Measurements from ENCODE around the gene MAMSTR. TPM values are rescaled to one million over a fixed set of nuclear protein-coding genes. Genes with fewer than 3 reads are reported as not detected.
A peak's percentile ranks its signal among the peaks of the same experiment; 100 is the strongest.

Gene MAMSTR
- polyA plus RNA-seq, 4 donors: 0.89 to 7.7 (median 1.1) TPM; not detected in 1

DNA sequence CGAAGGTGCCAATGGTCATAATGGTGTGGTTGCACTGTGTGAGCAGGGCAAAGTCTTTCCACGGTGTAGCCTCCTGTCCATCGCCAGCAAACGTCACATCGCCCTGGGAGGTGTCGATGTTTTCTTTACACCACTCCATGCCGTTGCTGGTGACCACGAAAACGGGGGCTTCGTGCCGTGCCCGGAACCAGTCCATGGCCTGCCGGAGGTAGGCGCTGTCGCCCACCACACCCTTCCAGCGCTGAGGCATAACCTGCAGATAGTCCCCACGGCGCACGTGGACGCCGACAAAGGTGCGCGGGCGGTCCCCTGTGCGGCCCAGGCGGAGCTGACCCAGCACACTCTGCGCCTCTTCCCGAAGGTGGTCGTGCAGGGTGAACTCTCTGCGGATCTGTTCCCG, 30.8 kb upstream of the MAMSTR start:
- no peak overlapping the region for H3K4me3 ChIP-seq (ENCODE audit: low read depth in 1 of 3, low read length in 3 of 3)
- peaks cover 0 to 56% (median 2%) of the 10 kb centered on the region in 3 donors for H3K27me3 ChIP-seq (ENCODE audit: control insufficient read depth in 3 of 3, insufficient read depth in 3 of 3, low read length in 3 of 3)
- DNase-seq (no peak), FAIRE-seq (no peak)
- H3K4me1 ChIP-seq (ENCODE audit: control insufficient read depth in 3 of 3, insufficient read depth in 2 of 3, low read depth in 1 of 3, low read length in 2 of 3): peaks cover 0 to 37% (median 2%) of the 10 kb centered on the region in 3 donors
- peaks cover 0 to 19% (median 5%) of the 10 kb centered on the region in 3 donors for H3K36me3 ChIP-seq (ENCODE audit: control insufficient read depth in 3 of 3, insufficient read depth in 2 of 3, low read depth in 1 of 3, low read length in 3 of 3)
- WGBS, 3 donors: 91 to 98% (median 95%) methylated on average over 26 to 31 of the region's 31 CpGs
- peaks cover 0 to 9% of the 10 kb centered on the region in 2 donors for H3K9me3 ChIP-seq (ENCODE audit: control insufficient read depth in 2 of 2, insufficient read depth in 1 of 2, low read depth in 1 of 2, low read length in 1 of 2)
- no peak overlapping the region for H3K27ac ChIP-seq (ENCODE audit: low read depth in 1 of 3, low read length in 2 of 3)

GRCh38 chr19:48749571-48750198, 30.2 kb upstream of the MAMSTR start:
- Histone ChIP-seq H3K36me3 (ENCODE audit: control insufficient read depth in 3 of 3, insufficient read depth in 2 of 3, low read depth in 1 of 3, low read length in 3 of 3) (peaks cover 0 to 19% (median 5%) of the 10 kb centered on the region in 3 donors), H3K4me1 (ENCODE audit: control insufficient read depth in 3 of 3, insufficient read depth in 2 of 3, low read depth in 1 of 3, low read length in 2 of 3) (peaks cover 0 to 37% (median 2%) of the 10 kb centered on the region in 3 donors), H3K27me3 (ENCODE audit: control insufficient read depth in 3 of 3, insufficient read depth in 3 of 3, low read length in 3 of 3) (peaks cover 0 to 59% (median 2%) of the 10 kb centered on the region in 3 donors), H3K9me3 (ENCODE audit: control insufficient read depth in 2 of 2, insufficient read depth in 1 of 2, low read depth in 1 of 2, low read length in 1 of 2) (peaks cover 0 to 14% of the 10 kb centered on the region in 2 donors), H3K4me3 (ENCODE audit: low read depth in 1 of 3, low read length in 3 of 3) (no peak overlapping the region), H3K27ac (ENCODE audit: low read depth in 1 of 3, low read length in 2 of 3) (no peak overlapping the region)
- DNase-seq (no peak), FAIRE-seq (no peak)
- WGBS, 3 donors: 70 to 81% (median 73%) methylated on average over 3 to 4 of the region's 4 CpGs

DNA sequence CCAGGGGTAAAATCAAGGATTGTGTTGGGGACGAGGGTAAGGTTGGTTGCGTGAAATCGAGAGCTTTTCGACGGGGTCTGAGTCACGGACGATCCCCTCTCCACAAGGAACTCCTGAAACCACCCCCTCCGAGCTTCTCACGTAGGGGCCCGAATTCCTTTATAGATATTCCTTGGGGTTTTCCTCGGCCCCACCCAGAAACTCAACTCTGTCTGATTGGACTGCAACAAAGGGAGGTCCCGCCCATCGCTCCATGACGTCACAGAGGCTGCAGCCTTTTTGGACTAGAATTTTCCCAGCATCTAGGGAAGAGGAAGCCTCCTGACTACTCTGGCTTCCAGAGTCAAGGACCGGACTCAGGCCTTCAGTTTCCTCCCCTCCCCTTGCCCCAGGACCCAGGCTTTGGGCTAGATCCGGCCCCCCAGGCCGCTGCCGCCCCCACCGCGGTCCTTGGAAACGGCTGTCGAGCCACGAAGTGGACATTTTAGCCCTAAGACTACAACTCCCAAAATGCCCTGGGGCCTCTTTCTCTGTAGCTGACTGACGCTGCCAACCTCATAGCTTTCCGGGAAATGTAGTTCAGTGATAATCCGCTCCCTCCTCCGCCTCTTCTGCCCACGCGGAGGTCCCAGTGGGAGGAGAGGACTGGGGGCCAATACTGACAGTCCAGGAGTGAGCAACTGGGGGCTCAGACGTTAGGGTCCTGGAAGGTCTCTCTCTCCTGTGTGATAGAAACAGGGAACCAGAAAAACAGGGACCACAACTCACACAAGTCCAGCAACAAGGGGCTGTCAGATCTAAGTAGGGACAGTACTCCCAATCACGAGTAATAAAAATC, 27.4 kb upstream of the MAMSTR start, which contains the start of gene IZUMO1:
Gene IZUMO1 (minus strand): TSS at position 172 of the 838 bp plus-strand sequence. CDS start 1,050 bp downstream, outside the sequence.
- H3K4me1 ChIP-seq (ENCODE audit: control insufficient read depth in 3 of 3, insufficient read depth in 2 of 3, low read depth in 1 of 3, low read length in 2 of 3): peaks cover 0 to 18% (median 0%) of the 10 kb centered on the region in 3 donors
- peak; percentile 52 to 85 for DNase-seq
- FAIRE-seq: no peak
- H3K36me3 ChIP-seq (ENCODE audit: control insufficient read depth in 3 of 3, insufficient read depth in 2 of 3, low read depth in 1 of 3, low read length in 3 of 3): peaks cover 0 to 19% (median 5%) of the 10 kb centered on the region in 3 donors
- peaks cover 0 to 17% of the 10 kb centered on the region in 2 donors for H3K9me3 ChIP-seq (ENCODE audit: control insufficient read depth in 2 of 2, insufficient read depth in 1 of 2, low read depth in 1 of 2, low read length in 1 of 2)
- H3K27me3 ChIP-seq (ENCODE audit: control insufficient read depth in 3 of 3, insufficient read depth in 3 of 3, low read length in 3 of 3): peaks cover 0 to 34% (median 2%) of the 10 kb centered on the region in 3 donors
- peak within 1 kb of the TSS in 2 of 3 donors; percentile 29 to 88 for H3K27ac ChIP-seq (ENCODE audit: low read depth in 1 of 3, low read length in 2 of 3)
- WGBS, 3 donors: 9 to 49% (median 22%) methylated on average over 31 of the region's 31 CpGs
- H3K4me3 ChIP-seq (ENCODE audit: low read depth in 1 of 3, low read length in 3 of 3): peak within 1 kb of the TSS; percentile 10 to 49 (median 16)

DNA sequence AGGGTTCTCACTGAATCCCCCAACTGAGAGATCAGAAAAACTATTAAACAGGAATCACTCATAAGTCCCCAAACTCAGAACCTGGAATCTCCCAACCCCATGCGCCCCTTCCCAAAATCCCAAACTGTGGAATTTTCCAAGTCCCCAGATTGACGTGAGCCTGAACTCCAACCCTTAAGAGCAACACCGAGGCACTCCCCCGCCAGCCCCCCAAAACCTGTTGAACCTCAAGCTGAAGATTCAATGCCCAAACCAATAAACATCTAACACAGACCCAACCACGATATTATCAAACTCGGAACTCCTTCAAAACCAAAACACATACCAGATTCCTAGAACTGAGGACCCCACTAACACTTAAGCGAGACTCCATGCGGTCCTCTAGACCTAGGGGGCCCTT, 26.6 kb upstream of the MAMSTR start:
- peaks cover 0 to 25% (median 0%) of the 10 kb centered on the region in 3 donors for H3K4me1 ChIP-seq (ENCODE audit: control insufficient read depth in 3 of 3, insufficient read depth in 2 of 3, low read depth in 1 of 3, low read length in 2 of 3)
- peaks cover 0 to 21% of the 10 kb centered on the region in 2 donors for H3K9me3 ChIP-seq (ENCODE audit: control insufficient read depth in 2 of 2, insufficient read depth in 1 of 2, low read depth in 1 of 2, low read length in 1 of 2)
- FAIRE-seq (no peak), DNase-seq (no peak)
- H3K36me3 ChIP-seq (ENCODE audit: control insufficient read depth in 3 of 3, insufficient read depth in 2 of 3, low read depth in 1 of 3, low read length in 3 of 3): peaks cover 0 to 18% (median 5%) of the 10 kb centered on the region in 3 donors
- 75 to 89% (median 80%) methylated on average over 8 of the region's 8 CpGs for WGBS, 3 donors
- no peak overlapping the region for H3K4me3 ChIP-seq (ENCODE audit: low read depth in 1 of 3, low read length in 3 of 3)
- H3K27me3 ChIP-seq (ENCODE audit: control insufficient read depth in 3 of 3, insufficient read depth in 3 of 3, low read length in 3 of 3): peaks cover 0 to 27% (median 2%) of the 10 kb centered on the region in 3 donors
- H3K27ac ChIP-seq (ENCODE audit: low read depth in 1 of 3, low read length in 2 of 3): peak overlapping the region in 1 of 3 donors; percentile 88

GRCh38 chr19:48745208-48745995, 25.9 kb upstream of the MAMSTR start:
- peaks cover 0 to 11% (median 5%) of the 10 kb centered on the region in 3 donors for H3K36me3 ChIP-seq (ENCODE audit: control insufficient read depth in 3 of 3, insufficient read depth in 2 of 3, low read depth in 1 of 3, low read length in 3 of 3)
- DNase-seq: peak; percentile 65 to 72
- no peak for FAIRE-seq
- no peak overlapping the region for H3K27ac ChIP-seq (ENCODE audit: low read depth in 1 of 3, low read length in 2 of 3)
- H3K4me3 ChIP-seq (ENCODE audit: low read depth in 1 of 3, low read length in 3 of 3): no peak overlapping the region
- peaks cover 0 to 21% of the 10 kb centered on the region in 2 donors for H3K9me3 ChIP-seq (ENCODE audit: control insufficient read depth in 2 of 2, insufficient read depth in 1 of 2, low read depth in 1 of 2, low read length in 1 of 2)
- peaks cover 0 to 30% (median 2%) of the 10 kb centered on the region in 3 donors for H3K27me3 ChIP-seq (ENCODE audit: control insufficient read depth in 3 of 3, insufficient read depth in 3 of 3, low read length in 3 of 3)
- peaks cover 0 to 32% (median 0%) of the 10 kb centered on the region in 3 donors for H3K4me1 ChIP-seq (ENCODE audit: control insufficient read depth in 3 of 3, insufficient read depth in 2 of 3, low read depth in 1 of 3, low read length in 2 of 3)
- 26 to 32% (median 30%) methylated on average over 33 of the region's 33 CpGs for WGBS, 3 donors

DNA sequence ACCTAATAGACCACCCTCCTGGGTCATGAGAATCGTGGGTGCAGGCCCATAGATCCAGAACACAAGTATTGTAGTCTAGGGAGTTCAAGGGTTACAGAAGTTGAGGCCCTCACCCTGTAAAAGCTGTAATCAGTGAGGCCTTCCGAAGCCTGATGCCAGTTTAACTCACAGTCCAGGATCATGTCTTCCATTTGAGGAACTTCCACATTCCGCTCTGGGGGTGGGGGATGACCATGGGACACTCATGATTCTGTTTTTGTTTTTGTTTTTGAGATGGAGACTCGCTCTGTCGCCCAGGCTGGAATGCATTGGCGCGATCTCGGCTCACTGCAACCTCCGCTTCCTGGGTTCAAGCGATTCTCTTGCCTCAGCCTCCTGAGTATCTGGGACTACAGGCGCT, 22.6 kb upstream of the MAMSTR start:
- Histone ChIP-seq H3K27ac (ENCODE audit: low read depth in 1 of 3, low read length in 2 of 3) (peak overlapping the region in 1 of 3 donors; percentile 71), H3K36me3 (ENCODE audit: control insufficient read depth in 3 of 3, insufficient read depth in 2 of 3, low read depth in 1 of 3, low read length in 3 of 3) (no peaks in the 10 kb centered on the region), H3K4me3 (ENCODE audit: low read depth in 1 of 3, low read length in 3 of 3) (no peak overlapping the region), H3K27me3 (ENCODE audit: control insufficient read depth in 3 of 3, insufficient read depth in 3 of 3, low read length in 3 of 3) (peaks cover 0 to 41% (median 2%) of the 10 kb centered on the region in 3 donors), H3K4me1 (ENCODE audit: control insufficient read depth in 3 of 3, insufficient read depth in 2 of 3, low read depth in 1 of 3, low read length in 2 of 3) (peaks cover 0 to 46% (median 8%) of the 10 kb centered on the region in 3 donors), H3K9me3 (ENCODE audit: control insufficient read depth in 2 of 2, insufficient read depth in 1 of 2, low read depth in 1 of 2, low read length in 1 of 2) (peaks cover 0 to 25% of the 10 kb centered on the region in 2 donors)
- FAIRE-seq (no peak), DNase-seq (no peak)
- 82 to 87% (median 86%) methylated on average over 11 of the region's 11 CpGs for WGBS, 3 donors

DNA sequence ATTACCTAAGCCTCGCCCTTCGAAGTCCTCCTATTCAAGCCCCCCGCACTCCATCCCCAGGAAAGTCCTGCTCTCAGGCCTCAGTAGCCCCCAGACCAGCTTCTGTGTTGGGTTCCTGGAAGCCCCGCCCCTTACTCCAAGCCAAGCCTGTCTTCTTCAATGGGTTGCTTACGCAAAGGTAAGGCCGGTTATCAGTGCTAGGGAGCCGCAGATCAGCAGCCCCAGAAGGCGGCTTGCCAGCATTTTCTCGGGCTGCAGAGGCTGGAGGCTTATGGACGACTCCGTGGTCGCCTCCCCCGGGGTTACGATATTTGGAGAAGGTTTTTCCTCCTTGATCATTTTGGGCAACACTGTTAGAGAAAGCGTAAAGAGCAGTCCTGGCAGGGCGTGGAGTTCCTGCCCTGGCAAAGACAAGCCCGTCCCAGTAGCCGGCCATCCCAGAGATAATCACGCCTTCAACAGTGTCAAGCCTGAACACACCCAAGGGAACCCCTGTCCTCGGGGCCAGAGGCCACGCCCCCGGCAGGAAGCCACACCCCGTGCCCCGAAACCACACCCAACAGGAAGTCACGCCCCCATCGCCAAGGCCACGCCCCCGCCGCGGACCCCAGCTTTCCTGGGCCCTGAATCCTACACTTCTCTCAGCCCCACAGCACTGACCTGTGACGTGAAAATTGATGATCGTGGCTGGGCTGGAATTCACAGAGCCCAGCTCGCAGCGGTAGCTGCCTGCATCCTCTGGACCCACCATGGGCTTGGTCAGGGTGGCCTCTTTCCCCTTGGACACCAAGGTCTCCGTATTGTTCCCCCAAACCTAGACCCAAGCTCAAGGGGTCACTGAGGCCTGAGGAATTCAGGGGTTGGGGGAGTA, 21.8 kb upstream of the MAMSTR start:
- H3K9me3 ChIP-seq (ENCODE audit: control insufficient read depth in 2 of 2, insufficient read depth in 1 of 2, low read depth in 1 of 2, low read length in 1 of 2): peaks cover 0 to 22% of the 10 kb centered on the region in 2 donors
- H3K27me3 ChIP-seq (ENCODE audit: control insufficient read depth in 3 of 3, insufficient read depth in 3 of 3, low read length in 3 of 3): peaks cover 0 to 35% (median 2%) of the 10 kb centered on the region in 3 donors
- no peak overlapping the region for H3K4me3 ChIP-seq (ENCODE audit: low read depth in 1 of 3, low read length in 3 of 3)
- no peaks in the 10 kb centered on the region for H3K36me3 ChIP-seq (ENCODE audit: control insufficient read depth in 3 of 3, insufficient read depth in 2 of 3, low read depth in 1 of 3, low read length in 3 of 3)
- peaks cover 0 to 39% (median 8%) of the 10 kb centered on the region in 3 donors for H3K4me1 ChIP-seq (ENCODE audit: control insufficient read depth in 3 of 3, insufficient read depth in 2 of 3, low read depth in 1 of 3, low read length in 2 of 3)
- DNase-seq (peak; percentile 72 to 73), FAIRE-seq (no peak)
- 18 to 39% (median 29%) methylated on average over 35 of the region's 35 CpGs for WGBS, 3 donors
- H3K27ac ChIP-seq (ENCODE audit: low read depth in 1 of 3, low read length in 2 of 3): peak overlapping the region in 2 of 3 donors; percentile 46 to 71
